ENCODE measurements around the gene EED. TPM values are rescaled to one million over a fixed set of nuclear protein-coding genes. Genes with fewer than 3 reads are reported as not detected.
A peak's percentile ranks its signal among the peaks of the same experiment; 100 is the strongest.

Gene EED
- total and polyA plus RNA-seq, 9 of the 15 experiments (the other 6 are each of a cell fraction or from before 2014, with no cell fraction given) = 33.0 to 110 (median 55.1) TPM

DNA sequence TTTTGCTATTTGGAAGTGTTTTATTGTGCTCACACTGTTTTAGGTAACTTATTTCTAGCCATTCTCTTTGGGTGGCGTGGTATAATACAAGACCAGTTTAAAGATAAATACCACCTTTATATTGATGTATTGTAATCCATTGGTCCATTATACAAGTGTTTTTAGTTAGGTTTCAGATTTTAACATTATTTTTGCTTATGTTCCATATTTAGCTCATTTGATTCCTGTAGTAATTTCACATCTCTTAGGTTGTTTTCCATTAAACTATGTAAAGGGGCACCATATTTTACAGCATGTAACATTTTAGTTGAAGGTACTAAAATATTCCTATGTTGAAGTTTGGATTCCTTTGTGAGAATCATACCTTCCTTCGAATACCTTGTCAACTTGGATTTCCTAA, 20.1 kb downstream of the EED start (continued):
- no peak for TF ChIP-seq KDM4B (IDR thresholded peaks at IDR 0.05; ENCODE audit: borderline replicate concordance in 2 of 2, low read depth in 1 of 2)
- TF ChIP-seq TEAD2 (tag; IDR thresholded peaks at IDR 0.05) = no peak
- no peak for TF ChIP-seq HNRNPK (IDR thresholded peaks at IDR 0.05; ENCODE audit: low read depth, low read length, poor library complexity, severe bottlenecking)
- no peak for TF ChIP-seq ZNF586 (CRISPR knock-in tag; conservative IDR thresholded peaks at IDR 0.05)
- peak; percentile 79 for TF ChIP-seq MAFK (IDR thresholded peaks at IDR 0.05; ENCODE audit: low read length)
- no peak for TF ChIP-seq GABPB1 (CRISPR knock-in tag; IDR thresholded peaks at IDR 0.05)
- TF ChIP-seq MTA1 (IDR thresholded peaks at IDR 0.05; ENCODE audit: borderline replicate concordance) = no peak
- no peak for TF ChIP-seq NCOA6 (IDR thresholded peaks at IDR 0.05)
- TF ChIP-seq MAFF (IDR thresholded peaks at IDR 0.05; ENCODE audit: low read length) = peak; percentile 78
- no peak for TF ChIP-seq SNRNP70 (optimal IDR thresholded peaks at IDR 0.05; ENCODE audit: low read depth, low read length)
- TF ChIP-seq C11orf30 (IDR thresholded peaks at IDR 0.05; ENCODE audit: low read depth) = peak; percentile 87
- TF ChIP-seq RBFOX2 (IDR thresholded peaks at IDR 0.05; ENCODE audit: low read depth, low read length) = no peak
- no peak for TF ChIP-seq KLF1 (tag; IDR thresholded peaks at IDR 0.05)
- TF ChIP-seq, protein P1, sequence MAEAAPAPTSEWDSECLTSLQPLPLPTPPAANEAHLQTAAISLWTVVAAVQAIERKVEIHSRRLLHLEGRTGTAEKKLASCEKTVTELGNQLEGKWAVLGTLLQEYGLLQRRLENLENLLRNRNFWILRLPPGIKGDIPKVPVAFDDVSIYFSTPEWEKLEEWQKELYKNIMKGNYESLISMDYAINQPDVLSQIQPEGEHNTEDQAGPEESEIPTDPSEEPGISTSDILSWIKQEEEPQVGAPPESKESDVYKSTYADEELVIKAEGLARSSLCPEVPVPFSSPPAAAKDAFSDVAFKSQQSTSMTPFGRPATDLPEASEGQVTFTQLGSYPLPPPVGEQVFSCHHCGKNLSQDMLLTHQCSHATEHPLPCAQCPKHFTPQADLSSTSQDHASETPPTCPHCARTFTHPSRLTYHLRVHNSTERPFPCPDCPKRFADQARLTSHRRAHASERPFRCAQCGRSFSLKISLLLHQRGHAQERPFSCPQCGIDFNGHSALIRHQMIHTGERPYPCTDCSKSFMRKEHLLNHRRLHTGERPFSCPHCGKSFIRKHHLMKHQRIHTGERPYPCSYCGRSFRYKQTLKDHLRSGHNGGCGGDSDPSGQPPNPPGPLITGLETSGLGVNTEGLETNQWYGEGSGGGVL (CRISPR knock-in tag; IDR thresholded peaks at IDR 0.05) = no peak
- TF ChIP-seq ZNF354B (CRISPR knock-in tag; IDR thresholded peaks at IDR 0.05) = no peak
- TF ChIP-seq BRD4 (IDR thresholded peaks at IDR 0.05) = no peak
- TF ChIP-seq WHSC1 (IDR thresholded peaks at IDR 0.05; ENCODE audit: low read length) = no peak
- TF ChIP-seq TRIM24 (IDR thresholded peaks at IDR 0.05) = no peak
- TF ChIP-seq, protein P2, sequence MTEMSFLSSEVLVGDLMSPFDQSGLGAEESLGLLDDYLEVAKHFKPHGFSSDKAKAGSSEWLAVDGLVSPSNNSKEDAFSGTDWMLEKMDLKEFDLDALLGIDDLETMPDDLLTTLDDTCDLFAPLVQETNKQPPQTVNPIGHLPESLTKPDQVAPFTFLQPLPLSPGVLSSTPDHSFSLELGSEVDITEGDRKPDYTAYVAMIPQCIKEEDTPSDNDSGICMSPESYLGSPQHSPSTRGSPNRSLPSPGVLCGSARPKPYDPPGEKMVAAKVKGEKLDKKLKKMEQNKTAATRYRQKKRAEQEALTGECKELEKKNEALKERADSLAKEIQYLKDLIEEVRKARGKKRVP (CRISPR knock-in tag; IDR thresholded peaks at IDR 0.05) = no peak
- no peak for TF ChIP-seq MAZ (CRISPR knock-in tag; conservative IDR thresholded peaks at IDR 0.05 in 1 of 2, IDR thresholded peaks at IDR 0.05 in 1 of 2)
- TF ChIP-seq CBFA2T2 (conservative IDR thresholded peaks at IDR 0.05) = no peak
- TF ChIP-seq RFX5 (IDR thresholded peaks at IDR 0.05; ENCODE audit: low read depth, low read length) = no peak
- no peak for TF ChIP-seq NUFIP1 (IDR thresholded peaks at IDR 0.05; ENCODE audit: partially characterized antibody)
- no peak for TF ChIP-seq TAL1 (IDR thresholded peaks at IDR 0.05)
- TF ChIP-seq SPI1 (IDR thresholded peaks at IDR 0.05; ENCODE audit: borderline replicate concordance, low read depth, low read length) = no peak
- TF ChIP-seq ZZZ3 (IDR thresholded peaks at IDR 0.05) = no peak
- TF ChIP-seq ZNF764 (CRISPR knock-in tag; IDR thresholded peaks at IDR 0.05; ENCODE audit: low read depth) = no peak
- no peak for TF ChIP-seq E2F3 (CRISPR knock-in tag; IDR thresholded peaks at IDR 0.05)
- TF ChIP-seq, protein P3, sequence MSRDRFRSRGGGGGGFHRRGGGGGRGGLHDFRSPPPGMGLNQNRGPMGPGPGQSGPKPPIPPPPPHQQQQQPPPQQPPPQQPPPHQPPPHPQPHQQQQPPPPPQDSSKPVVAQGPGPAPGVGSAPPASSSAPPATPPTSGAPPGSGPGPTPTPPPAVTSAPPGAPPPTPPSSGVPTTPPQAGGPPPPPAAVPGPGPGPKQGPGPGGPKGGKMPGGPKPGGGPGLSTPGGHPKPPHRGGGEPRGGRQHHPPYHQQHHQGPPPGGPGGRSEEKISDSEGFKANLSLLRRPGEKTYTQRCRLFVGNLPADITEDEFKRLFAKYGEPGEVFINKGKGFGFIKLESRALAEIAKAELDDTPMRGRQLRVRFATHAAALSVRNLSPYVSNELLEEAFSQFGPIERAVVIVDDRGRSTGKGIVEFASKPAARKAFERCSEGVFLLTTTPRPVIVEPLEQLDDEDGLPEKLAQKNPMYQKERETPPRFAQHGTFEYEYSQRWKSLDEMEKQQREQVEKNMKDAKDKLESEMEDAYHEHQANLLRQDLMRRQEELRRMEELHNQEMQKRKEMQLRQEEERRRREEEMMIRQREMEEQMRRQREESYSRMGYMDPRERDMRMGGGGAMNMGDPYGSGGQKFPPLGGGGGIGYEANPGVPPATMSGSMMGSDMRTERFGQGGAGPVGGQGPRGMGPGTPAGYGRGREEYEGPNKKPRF (IDR thresholded peaks at IDR 0.05; ENCODE audit: low read depth, low read length) = no peak
- TF ChIP-seq ETV5 (CRISPR knock-in tag; IDR thresholded peaks at IDR 0.05; ENCODE audit: low read depth) = no peak
